ENCODE results near the gene TFCP2L1.

TFCP2L1 gene

DNA sequence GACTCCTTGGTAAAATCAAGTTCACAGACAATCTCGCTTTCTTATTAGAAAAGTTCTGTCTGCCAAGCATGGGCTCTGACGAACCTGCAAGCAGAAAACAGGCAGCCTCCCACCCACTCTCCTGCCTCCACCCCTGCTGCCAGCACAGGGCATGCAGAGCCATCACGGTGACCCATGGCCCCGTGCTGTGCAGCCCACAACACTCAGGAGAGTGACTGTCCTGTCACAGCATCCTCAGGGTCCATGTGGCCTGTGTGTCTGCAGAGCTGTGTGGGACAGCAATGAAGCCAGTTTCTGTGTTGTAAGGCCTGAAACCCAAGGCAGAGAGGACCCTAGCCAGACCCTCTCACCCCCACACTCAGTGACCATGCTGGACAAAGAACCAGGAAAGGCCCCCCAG, 46.2 kb downstream of the TFCP2L1 start:
- Histone ChIP-seq H3K27me3 (ENCODE audit: control insufficient read depth, insufficient read depth, low read length) (no peaks in the 10 kb centered on the region), H3K9ac (ENCODE audit: low read length) (no peak overlapping the region), H3K4me3 (ENCODE audit: low read length) (no peak overlapping the region), H3K4me1 (ENCODE audit: control insufficient read depth, low read depth, low read length) (no peaks in the 10 kb centered on the region), H3K36me3 (ENCODE audit: control insufficient read depth, low read depth, low read length) (no peaks in the 10 kb centered on the region), H3K9me3 (ENCODE audit: control insufficient read depth, low read depth, low read length) (no peaks in the 10 kb centered on the region), H3K27ac (ENCODE audit: low read length) (no peak overlapping the region)

GRCh38 chr2:121237980-121238665, 46.9 kb downstream of the TFCP2L1 start:
- no peak overlapping the region for H3K27ac ChIP-seq (ENCODE audit: low read length)
- H3K9ac ChIP-seq (ENCODE audit: low read length) = no peak overlapping the region

DNA sequence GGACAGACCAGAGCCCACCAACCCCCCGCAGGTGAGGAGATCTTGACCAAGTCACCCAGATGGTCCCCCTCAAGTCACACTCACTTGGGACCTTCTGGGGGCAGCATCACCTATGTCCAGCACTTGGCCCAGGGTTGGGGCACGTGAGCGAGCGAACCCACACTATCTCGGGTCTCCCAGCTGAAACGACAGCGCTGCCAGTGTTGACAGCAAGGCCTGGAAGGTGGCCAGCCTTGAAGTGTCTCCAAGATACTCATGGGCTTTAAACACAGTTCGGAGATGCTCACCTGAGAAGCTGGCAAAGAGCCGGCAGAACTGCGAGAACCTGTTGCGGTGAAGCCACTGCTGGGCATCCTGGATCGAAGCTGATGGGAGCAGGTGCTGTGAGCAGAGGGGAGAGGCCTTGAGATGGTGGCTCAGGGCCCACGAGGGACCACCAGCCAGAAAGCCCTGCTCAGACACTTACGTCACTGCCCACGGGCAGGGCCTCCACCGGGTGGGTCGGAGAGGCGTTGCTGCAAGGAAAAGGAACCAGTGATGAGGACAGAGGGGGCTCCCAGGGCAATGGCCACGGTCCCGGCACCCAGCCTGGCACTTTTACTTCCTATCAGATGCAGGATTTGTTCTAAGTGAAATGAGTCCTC, 47.5 kb downstream of the TFCP2L1 start:
- Histone ChIP-seq H3K4me1 (ENCODE audit: control insufficient read depth, low read depth, low read length) (no peaks in the 10 kb centered on the region), H3K9ac (ENCODE audit: low read length) (no peak overlapping the region), H3K27me3 (ENCODE audit: control insufficient read depth, insufficient read depth, low read length) (no peaks in the 10 kb centered on the region), H3K36me3 (ENCODE audit: control insufficient read depth, low read depth, low read length) (no peaks in the 10 kb centered on the region), H3K27ac (ENCODE audit: low read length) (no peak overlapping the region), H3K9me3 (ENCODE audit: control insufficient read depth, low read depth, low read length) (no peaks in the 10 kb centered on the region), H3K4me3 (ENCODE audit: low read length) (no peak overlapping the region)

More at GRCh38 chr2:121237980-121238665, 46.9 kb downstream of the TFCP2L1 start:
- H3K4me1 ChIP-seq (ENCODE audit: control insufficient read depth, low read depth, low read length) = no peaks in the 10 kb centered on the region
- no peaks in the 10 kb centered on the region for H3K36me3 ChIP-seq (ENCODE audit: control insufficient read depth, low read depth, low read length)
- no peaks in the 10 kb centered on the region for H3K27me3 ChIP-seq (ENCODE audit: control insufficient read depth, insufficient read depth, low read length)
- no peak overlapping the region for H3K4me3 ChIP-seq (ENCODE audit: low read length)
- no peaks in the 10 kb centered on the region for H3K9me3 ChIP-seq (ENCODE audit: control insufficient read depth, low read depth, low read length)

DNA sequence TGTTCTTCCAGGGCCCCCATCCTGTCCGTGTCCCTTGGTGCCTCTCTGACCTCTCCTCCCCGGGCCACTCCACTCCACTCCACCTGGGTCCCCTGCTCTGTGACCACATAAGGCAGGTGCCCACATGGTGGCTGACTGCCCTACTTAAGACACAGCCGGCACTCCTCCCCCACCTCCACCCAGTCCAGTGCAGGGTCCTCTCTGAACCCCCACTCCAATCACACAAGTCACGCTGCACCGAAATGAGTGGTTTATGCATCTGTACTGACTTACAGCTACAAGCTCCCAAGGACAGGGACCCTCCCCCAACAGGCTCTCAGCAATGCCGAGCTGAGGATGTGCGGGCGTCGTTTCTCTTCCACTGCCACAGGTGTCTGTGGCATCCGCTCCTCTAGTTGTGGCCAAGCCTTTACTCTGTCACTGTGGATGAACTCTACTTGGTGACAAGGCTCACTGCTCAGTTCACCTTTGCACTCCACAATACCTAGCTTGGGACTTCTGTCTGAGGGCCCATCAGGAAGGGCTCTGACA, 48.3 kb downstream of the TFCP2L1 start:
- Histone ChIP-seq H3K27ac (ENCODE audit: low read length) (no peak overlapping the region), H3K27me3 (ENCODE audit: control insufficient read depth, insufficient read depth, low read length) (no peaks in the 10 kb centered on the region)

DNA sequence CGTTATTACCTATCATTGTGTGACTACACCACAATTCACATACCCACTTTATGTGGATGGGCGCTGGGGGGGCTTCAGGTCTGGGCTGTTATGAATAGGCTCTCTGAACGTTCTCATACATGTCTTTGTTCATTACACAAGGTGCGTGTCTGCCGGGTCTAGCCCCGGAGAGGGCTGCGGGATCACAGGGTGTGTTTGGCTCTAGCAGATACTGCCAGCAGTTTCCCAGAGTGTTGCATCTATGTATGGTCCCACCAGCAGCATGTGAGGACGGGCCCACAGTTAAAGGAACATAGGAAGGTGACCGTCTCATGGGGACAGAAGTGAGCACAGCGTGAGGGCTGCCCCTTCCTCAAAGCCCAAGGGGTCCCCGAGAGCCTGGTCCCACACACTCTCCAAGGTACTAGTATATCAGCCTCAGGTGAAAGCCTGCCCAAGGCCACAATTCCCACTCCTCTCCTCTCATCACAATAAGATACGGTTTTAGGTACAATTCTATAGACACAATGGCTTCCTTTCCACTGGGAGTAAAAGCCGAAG, 48.8 kb downstream of the TFCP2L1 start:
- H3K27ac ChIP-seq (ENCODE audit: low read length) = no peak overlapping the region
- H3K9ac ChIP-seq (ENCODE audit: low read length) = no peak overlapping the region
- H3K9me3 ChIP-seq (ENCODE audit: control insufficient read depth, low read depth, low read length) = no peaks in the 10 kb centered on the region
- H3K4me3 ChIP-seq (ENCODE audit: low read length) = no peak overlapping the region
- no peaks in the 10 kb centered on the region for H3K4me1 ChIP-seq (ENCODE audit: control insufficient read depth, low read depth, low read length)
- H3K27me3 ChIP-seq (ENCODE audit: control insufficient read depth, insufficient read depth, low read length) = no peaks in the 10 kb centered on the region
- no peaks in the 10 kb centered on the region for H3K36me3 ChIP-seq (ENCODE audit: control insufficient read depth, low read depth, low read length)

More for the DNA sequence above, 48.3 kb downstream of the TFCP2L1 start:
- no peaks in the 10 kb centered on the region for H3K4me1 ChIP-seq (ENCODE audit: control insufficient read depth, low read depth, low read length)
- no peaks in the 10 kb centered on the region for H3K36me3 ChIP-seq (ENCODE audit: control insufficient read depth, low read depth, low read length)
- H3K9ac ChIP-seq (ENCODE audit: low read length) = no peak overlapping the region
- H3K9me3 ChIP-seq (ENCODE audit: control insufficient read depth, low read depth, low read length) = no peaks in the 10 kb centered on the region
- H3K4me3 ChIP-seq (ENCODE audit: low read length) = no peak overlapping the region

GRCh38 chr2:121235542-121235941, 49.5 kb downstream of the TFCP2L1 start:
- no peaks in the 10 kb centered on the region for H3K36me3 ChIP-seq (ENCODE audit: control insufficient read depth, low read depth, low read length)
- no peaks in the 10 kb centered on the region for H3K9me3 ChIP-seq (ENCODE audit: control insufficient read depth, low read depth, low read length)
- no peaks in the 10 kb centered on the region for H3K4me1 ChIP-seq (ENCODE audit: control insufficient read depth, low read depth, low read length)
- H3K27ac ChIP-seq (ENCODE audit: low read length) = no peak overlapping the region
- no peak overlapping the region for H3K4me3 ChIP-seq (ENCODE audit: low read length)
- no peak overlapping the region for H3K9ac ChIP-seq (ENCODE audit: low read length)
- H3K27me3 ChIP-seq (ENCODE audit: control insufficient read depth, insufficient read depth, low read length) = no peaks in the 10 kb centered on the region

DNA sequence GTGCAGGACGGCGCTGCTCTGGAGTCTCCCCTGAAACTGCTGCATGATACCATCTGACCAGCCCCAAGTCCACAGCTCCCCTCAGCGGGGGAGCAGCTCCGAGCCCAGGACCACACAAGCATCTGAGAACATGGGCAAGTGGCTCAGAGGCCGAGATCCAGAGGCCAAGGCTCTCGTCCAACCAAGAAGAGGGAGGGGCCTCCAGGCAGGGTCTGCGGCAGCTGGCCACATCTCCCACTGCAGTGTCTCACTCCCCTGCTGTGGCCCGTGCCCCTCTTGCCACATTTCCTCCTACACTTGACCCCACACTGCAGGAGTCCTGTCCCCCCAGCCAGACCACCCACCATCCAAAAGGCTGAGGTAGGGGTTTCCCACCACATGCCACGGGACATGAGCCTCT, 50.2 kb downstream of the TFCP2L1 start:
- H3K9me3 ChIP-seq (ENCODE audit: control insufficient read depth, low read depth, low read length) = no peaks in the 10 kb centered on the region
- no peaks in the 10 kb centered on the region for H3K4me1 ChIP-seq (ENCODE audit: control insufficient read depth, low read depth, low read length)
- no peaks in the 10 kb centered on the region for H3K36me3 ChIP-seq (ENCODE audit: control insufficient read depth, low read depth, low read length)
- no peak overlapping the region for H3K9ac ChIP-seq (ENCODE audit: low read length)
- no peak overlapping the region for H3K27ac ChIP-seq (ENCODE audit: low read length)
- no peaks in the 10 kb centered on the region for H3K27me3 ChIP-seq (ENCODE audit: control insufficient read depth, insufficient read depth, low read length)
- H3K4me3 ChIP-seq (ENCODE audit: low read length) = no peak overlapping the region

DNA sequence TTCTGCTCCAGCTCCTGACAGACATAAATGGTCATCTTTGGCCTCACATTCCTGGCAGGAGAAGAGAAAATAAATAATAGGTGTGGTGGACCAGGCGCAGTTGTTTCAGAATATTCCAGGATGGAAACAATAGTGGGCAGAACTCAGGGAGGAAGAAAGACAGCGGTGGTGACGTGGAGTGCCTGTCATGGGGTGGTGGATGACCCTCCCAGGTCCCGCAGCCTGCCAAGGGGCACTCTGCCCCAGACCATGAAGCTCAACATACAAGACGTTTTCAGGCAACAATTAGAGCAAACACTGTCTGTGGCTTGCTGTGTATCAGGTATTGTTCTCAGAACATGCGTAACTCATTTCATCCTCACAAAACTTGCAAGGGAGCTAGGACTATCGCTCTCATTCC, 50.9 kb downstream of the TFCP2L1 start:
- no peaks in the 10 kb centered on the region for H3K27me3 ChIP-seq (ENCODE audit: control insufficient read depth, insufficient read depth, low read length)
- H3K36me3 ChIP-seq (ENCODE audit: control insufficient read depth, low read depth, low read length) = no peaks in the 10 kb centered on the region

GRCh38 chr2:121233486-121234110, 51.4 kb downstream of the TFCP2L1 start:
- Histone ChIP-seq H3K4me3 (ENCODE audit: low read length) (no peak overlapping the region), H3K36me3 (ENCODE audit: control insufficient read depth, low read depth, low read length) (no peaks in the 10 kb centered on the region), H3K27ac (ENCODE audit: low read length) (no peak overlapping the region), H3K27me3 (ENCODE audit: control insufficient read depth, insufficient read depth, low read length) (no peaks in the 10 kb centered on the region), H3K9ac (ENCODE audit: low read length) (no peak overlapping the region), H3K4me1 (ENCODE audit: control insufficient read depth, low read depth, low read length) (no peaks in the 10 kb centered on the region), H3K9me3 (ENCODE audit: control insufficient read depth, low read depth, low read length) (no peaks in the 10 kb centered on the region)

More for the DNA sequence above, 50.9 kb downstream of the TFCP2L1 start:
- no peaks in the 10 kb centered on the region for H3K9me3 ChIP-seq (ENCODE audit: control insufficient read depth, low read depth, low read length)
- no peak overlapping the region for H3K9ac ChIP-seq (ENCODE audit: low read length)
- no peak overlapping the region for H3K4me3 ChIP-seq (ENCODE audit: low read length)
- H3K4me1 ChIP-seq (ENCODE audit: control insufficient read depth, low read depth, low read length) = no peaks in the 10 kb centered on the region
- H3K27ac ChIP-seq (ENCODE audit: low read length) = no peak overlapping the region

DNA sequence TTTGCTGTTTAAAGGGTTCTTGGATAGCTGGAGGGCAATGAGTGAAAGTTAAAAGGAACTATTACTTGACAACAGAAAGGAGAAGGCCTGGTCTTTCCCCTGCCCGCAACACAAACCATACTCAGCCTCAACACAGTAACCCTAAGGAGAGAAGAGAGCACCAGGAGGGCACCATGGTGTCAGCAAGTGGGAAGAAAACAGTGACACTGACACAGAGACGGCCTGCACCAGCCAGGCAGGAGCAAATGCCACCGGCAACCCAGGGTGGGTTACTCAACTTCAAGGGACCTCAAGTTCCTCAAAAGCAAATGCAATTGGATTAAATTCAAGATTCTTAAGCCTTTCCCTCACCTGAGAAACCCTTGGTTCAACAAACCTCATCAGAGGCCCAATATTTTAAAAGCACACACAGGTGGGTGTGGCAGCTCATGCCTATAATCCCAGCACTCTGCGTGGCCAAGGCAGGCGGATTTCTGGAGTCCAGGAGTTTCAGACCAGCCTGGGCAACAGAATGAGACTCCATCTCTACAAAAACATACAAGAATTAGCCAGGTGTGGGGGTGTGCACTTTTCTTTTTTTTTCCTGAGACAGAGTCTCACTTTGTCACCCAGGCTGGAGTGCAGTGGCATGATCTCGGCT, 52.3 kb downstream of the TFCP2L1 start:
- H3K4me1 ChIP-seq (ENCODE audit: control insufficient read depth, low read depth, low read length) = no peaks in the 10 kb centered on the region
- H3K9me3 ChIP-seq (ENCODE audit: control insufficient read depth, low read depth, low read length) = no peaks in the 10 kb centered on the region
- H3K27me3 ChIP-seq (ENCODE audit: control insufficient read depth, insufficient read depth, low read length) = no peaks in the 10 kb centered on the region
- H3K36me3 ChIP-seq (ENCODE audit: control insufficient read depth, low read depth, low read length) = no peaks in the 10 kb centered on the region
- H3K9ac ChIP-seq (ENCODE audit: low read length) = no peak overlapping the region
- no peak overlapping the region for H3K4me3 ChIP-seq (ENCODE audit: low read length)
- no peak overlapping the region for H3K27ac ChIP-seq (ENCODE audit: low read length)

DNA sequence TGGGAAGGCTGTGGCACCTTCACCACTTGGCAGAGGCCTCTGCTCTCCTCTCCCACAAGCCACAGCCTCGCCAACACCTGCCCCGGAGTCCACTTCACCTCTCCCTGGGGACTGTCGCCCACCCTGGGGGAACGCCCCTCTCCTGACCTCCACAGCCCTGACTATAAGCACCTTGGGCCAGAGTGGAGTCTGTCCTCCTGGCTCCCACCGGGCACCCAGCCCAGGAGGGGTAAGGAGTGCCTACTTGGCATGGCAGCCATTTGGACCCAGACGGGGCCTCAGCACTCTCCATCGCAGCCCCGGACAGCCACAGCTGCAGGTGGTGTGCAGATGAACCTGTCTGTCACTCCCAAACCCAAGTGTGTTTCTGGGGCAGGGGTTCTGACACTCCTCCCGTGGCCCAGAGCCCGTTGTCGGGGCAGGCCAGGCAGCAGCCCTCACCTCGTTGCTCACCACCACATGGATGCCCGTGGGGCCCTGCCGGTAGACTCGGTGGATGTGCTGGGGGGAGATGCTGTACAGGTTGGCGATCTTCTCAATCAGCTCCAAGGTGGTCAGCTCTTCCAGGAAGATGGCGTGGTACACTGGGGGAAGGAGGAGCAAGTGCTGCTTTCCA, 53.5 kb downstream of the TFCP2L1 start:
- H3K9me3 ChIP-seq (ENCODE audit: control insufficient read depth, low read depth, low read length) = no peaks in the 10 kb centered on the region
- H3K36me3 ChIP-seq (ENCODE audit: control insufficient read depth, low read depth, low read length) = no peaks in the 10 kb centered on the region
- no peaks in the 10 kb centered on the region for H3K4me1 ChIP-seq (ENCODE audit: control insufficient read depth, low read depth, low read length)
- no peak overlapping the region for H3K27ac ChIP-seq (ENCODE audit: low read length)
- no peak overlapping the region for H3K4me3 ChIP-seq (ENCODE audit: low read length)
- H3K27me3 ChIP-seq (ENCODE audit: control insufficient read depth, insufficient read depth, low read length) = no peaks in the 10 kb centered on the region
- no peak overlapping the region for H3K9ac ChIP-seq (ENCODE audit: low read length)

Data from iPS-18a (cell line).